ENCODE measurements around the gene GNB1L. TPM values are rescaled to one million over a fixed set of nuclear protein-coding genes. Genes with fewer than 3 reads are reported as not detected.
A peak's percentile ranks its signal among the peaks of the same experiment; 100 is the strongest.

Gene GNB1L
- total and polyA plus RNA-seq, 2 of the 13 experiments (the other 11 are each of a cell fraction or from before 2014, with no cell fraction given) = 2.5 to 7.4 TPM

GRCh38 chr22:19878461-19879245 is 24.0 kb upstream of the GNB1L start:
- POLR2A ChIA-PET = no interaction called here
- Histone ChIP-seq H3K9ac (ENCODE audit: insufficient read depth, low read depth, low read length) (no peak overlapping the region), H3K79me2 (ENCODE audit: insufficient read depth, low read length) (no peaks in the 10 kb centered on the region), H3K36me3 (replicated peaks in 1 of 2; ENCODE audit: control insufficient read depth in 1 of 2, insufficient read depth in 2 of 2, low read length in 2 of 2) (no peaks in the 10 kb centered on the region), H3K27ac (ENCODE audit: extremely low read length, insufficient read depth, low read length) (no peak overlapping the region), H3K27me3 (ENCODE audit: control insufficient read depth in 1 of 2, insufficient read depth in 2 of 2, low read length in 2 of 2) (no peaks in the 10 kb centered on the region), H3K4me2 (ENCODE audit: low read depth, low read length) (no peak overlapping the region), H3K4me1 (ENCODE audit: insufficient read depth, low read length) (peaks cover 34% of the 10 kb centered on the region), H3K9me3 (ENCODE audit: low read length) (no peaks in the 10 kb centered on the region), H3K4me3 (replicated peaks in 1 of 3; ENCODE audit: insufficient read depth in 1 of 3, low read depth in 2 of 3, low read length in 3 of 3) (no peak overlapping the region), H2AFZ (ENCODE audit: low read length) (no peak overlapping the region), H4K20me1 (ENCODE audit: insufficient read depth, low read length) (no peaks in the 10 kb centered on the region)
- in situ Hi-C loops (cut with HindIII; ENCODE audit: extremely low pct_ligation_motif_present, low pct_unique_long_range_greater_than_20kb) (no loop called here), intact Hi-C loops (cut with micrococcal nuclease; ENCODE audit: unreplicated experiment) (no loop called here)
- WGBS (ENCODE audit: low lambda C conversion rate) = 93% methylated on average over 10 of the region's 16 CpGs
- no TSS peak for BruUV-seq (replicated peaks)
- DNase-seq (ENCODE audit: low spot score) (no peak), ATAC-seq (no peak), FAIRE-seq (no peak)
- CTCF ChIA-PET (ENCODE audit: low intra/inter-chr PET ratio, low total read pairs) = no interaction called here
- peak; percentile 22 for TF ChIP-seq AGO2 (optimal IDR thresholded peaks at IDR 0.05; ENCODE audit: low read depth, low read length)
- TF ChIP-seq ZNF549 (CRISPR knock-in tag; IDR thresholded peaks at IDR 0.05) = no peak

DNA sequence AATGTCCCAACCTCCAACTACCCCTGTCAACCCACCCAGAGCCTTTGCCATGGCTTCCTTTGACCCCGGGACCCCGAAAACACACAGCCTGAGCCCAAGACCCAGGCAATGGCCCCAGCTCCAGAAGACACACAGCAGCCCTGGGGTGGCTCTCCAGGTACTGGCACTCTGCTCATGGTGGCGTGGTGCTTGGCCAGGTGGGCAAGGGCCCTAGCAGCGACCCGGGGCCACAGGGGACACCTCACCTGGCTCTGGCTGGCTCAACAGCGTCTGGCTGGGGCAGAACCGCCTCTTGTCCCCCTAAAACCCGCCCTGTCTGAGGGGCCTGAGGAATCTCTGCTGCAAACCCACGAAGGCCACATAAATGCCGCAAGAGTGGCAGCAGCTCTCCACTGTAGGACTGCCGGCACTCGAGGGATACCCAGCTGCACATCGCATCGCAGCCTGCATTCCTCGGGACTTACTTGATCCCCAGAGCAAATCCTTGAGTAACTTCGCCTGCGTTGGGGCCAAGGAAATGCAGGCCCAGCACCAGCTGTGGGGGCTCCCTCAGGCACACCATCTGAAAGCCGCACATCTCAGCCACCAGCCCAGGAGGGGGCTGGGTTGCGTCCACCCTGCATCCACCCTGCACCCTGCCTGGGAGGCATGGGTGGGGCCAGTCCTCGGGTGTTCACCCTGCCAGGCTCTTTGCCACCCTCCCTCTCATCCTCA is 23.1 kb upstream of the GNB1L start:
- H3K79me2 ChIP-seq (ENCODE audit: insufficient read depth, low read length) = no peaks in the 10 kb centered on the region
- DNase-seq (ENCODE audit: low spot score) (no peak), FAIRE-seq (no peak), ATAC-seq (no peak)
- intact Hi-C loops (cut with micrococcal nuclease; ENCODE audit: unreplicated experiment) = no loop called here
- no TSS peak for BruUV-seq (replicated peaks)
- no peaks in the 10 kb centered on the region for H3K36me3 ChIP-seq (replicated peaks in 1 of 2; ENCODE audit: control insufficient read depth in 1 of 2, insufficient read depth in 2 of 2, low read length in 2 of 2)
- H3K4me3 ChIP-seq (replicated peaks in 1 of 3; ENCODE audit: insufficient read depth in 1 of 3, low read depth in 2 of 3, low read length in 3 of 3) = no peak overlapping the region
- no peak overlapping the region for H3K27ac ChIP-seq (ENCODE audit: extremely low read length, insufficient read depth, low read length)
- no peak overlapping the region for H3K9ac ChIP-seq (ENCODE audit: insufficient read depth, low read depth, low read length)
- in situ Hi-C loops (cut with HindIII; ENCODE audit: extremely low pct_ligation_motif_present, low pct_unique_long_range_greater_than_20kb) = no loop called here
- H4K20me1 ChIP-seq (ENCODE audit: insufficient read depth, low read length) = no peaks in the 10 kb centered on the region
- peaks cover 33% of the 10 kb centered on the region for H3K4me1 ChIP-seq (ENCODE audit: insufficient read depth, low read length)
- TF ChIP-seq ATF1 (CRISPR knock-in tag; IDR thresholded peaks at IDR 0.05) (no peak), FIP1L1 (IDR thresholded peaks at IDR 0.05; ENCODE audit: borderline replicate concordance, insufficient read depth, low read depth, low read length) (no peak), PCBP2 (optimal IDR thresholded peaks at IDR 0.05; ENCODE audit: low read depth, low read length, poor library complexity, severe bottlenecking) (no peak), ZNF205 (CRISPR knock-in tag; IDR thresholded peaks at IDR 0.05) (no peak), TOE1 (CRISPR knock-in tag; IDR thresholded peaks at IDR 0.05) (no peak), ETV6 (CRISPR knock-in tag; conservative IDR thresholded peaks at IDR 0.05) (no peak), ZNF136 (CRISPR knock-in tag; IDR thresholded peaks at IDR 0.05; ENCODE audit: low read depth) (no peak)
- TF ChIP-seq, protein P1, sequence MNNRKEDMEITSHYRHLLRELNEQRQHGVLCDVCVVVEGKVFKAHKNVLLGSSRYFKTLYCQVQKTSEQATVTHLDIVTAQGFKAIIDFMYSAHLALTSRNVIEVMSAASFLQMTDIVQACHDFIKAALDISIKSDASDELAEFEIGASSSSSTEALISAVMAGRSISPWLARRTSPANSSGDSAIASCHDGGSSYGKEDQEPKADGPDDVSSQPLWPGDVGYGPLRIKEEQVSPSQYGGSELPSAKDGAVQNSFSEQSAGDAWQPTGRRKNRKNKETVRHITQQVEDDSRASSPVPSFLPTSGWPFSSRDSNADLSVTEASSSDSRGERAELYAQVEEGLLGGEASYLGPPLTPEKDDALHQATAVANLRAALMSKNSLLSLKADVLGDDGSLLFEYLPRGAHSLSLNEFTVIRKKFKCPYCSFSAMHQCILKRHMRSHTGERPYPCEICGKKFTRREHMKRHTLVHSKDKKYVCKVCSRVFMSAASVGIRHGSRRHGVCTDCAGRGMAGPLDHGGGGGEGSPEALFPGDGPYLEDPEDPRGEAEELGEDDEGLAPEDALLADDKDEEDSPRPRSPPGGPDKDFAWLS (CRISPR knock-in tag; IDR thresholded peaks at IDR 0.05; ENCODE audit: borderline replicate concordance) = no peak
- TF ChIP-seq, protein P2, sequence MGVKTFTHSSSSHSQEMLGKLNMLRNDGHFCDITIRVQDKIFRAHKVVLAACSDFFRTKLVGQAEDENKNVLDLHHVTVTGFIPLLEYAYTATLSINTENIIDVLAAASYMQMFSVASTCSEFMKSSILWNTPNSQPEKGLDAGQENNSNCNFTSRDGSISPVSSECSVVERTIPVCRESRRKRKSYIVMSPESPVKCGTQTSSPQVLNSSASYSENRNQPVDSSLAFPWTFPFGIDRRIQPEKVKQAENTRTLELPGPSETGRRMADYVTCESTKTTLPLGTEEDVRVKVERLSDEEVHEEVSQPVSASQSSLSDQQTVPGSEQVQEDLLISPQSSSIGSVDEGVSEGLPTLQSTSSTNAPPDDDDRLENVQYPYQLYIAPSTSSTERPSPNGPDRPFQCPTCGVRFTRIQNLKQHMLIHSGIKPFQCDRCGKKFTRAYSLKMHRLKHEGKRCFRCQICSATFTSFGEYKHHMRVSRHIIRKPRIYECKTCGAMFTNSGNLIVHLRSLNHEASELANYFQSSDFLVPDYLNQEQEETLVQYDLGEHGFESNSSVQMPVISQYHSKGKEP (CRISPR knock-in tag; IDR thresholded peaks at IDR 0.05) = no peak
- H3K27me3 ChIP-seq (ENCODE audit: control insufficient read depth in 1 of 2, insufficient read depth in 2 of 2, low read length in 2 of 2) = no peaks in the 10 kb centered on the region
- H2AFZ ChIP-seq (ENCODE audit: low read length) = no peak overlapping the region
- no peaks in the 10 kb centered on the region for H3K9me3 ChIP-seq (ENCODE audit: low read length)
- WGBS (ENCODE audit: low lambda C conversion rate) = 94% methylated on average over 12 of the region's 20 CpGs
- ChIA-PET CTCF (ENCODE audit: low intra/inter-chr PET ratio, low total read pairs) (no interaction called here), POLR2A (no interaction called here)
- no peak overlapping the region for H3K4me2 ChIP-seq (ENCODE audit: low read depth, low read length)

Measured in HepG2 (cell line).